ENCODE measurements around the gene GBP5. TPM values are rescaled to one million over a fixed set of nuclear protein-coding genes. Genes with fewer than 3 reads are reported as not detected.

GBP5 gene
- polyA plus RNA-seq, 2 of the 4 experiments (the other 2 are of a cell fraction), result 0.04 TPM; not detected in 1

GRCh38 chr1:89270423-89270822 is 2.2 kb downstream of the GBP5 start:
- Histone ChIP-seq H3K27ac (no peak overlapping the region), H3K4me3 (no peak overlapping the region), H3K4me1 (no peaks in the 10 kb centered on the region), H3K4me2 (no peak overlapping the region), H3K9me3 (no peaks in the 10 kb centered on the region)
- FAIRE-seq (no peak), ATAC-seq (no peak), DNase-seq (ENCODE audit: low read depth in 1 of 2, low spot score in 1 of 2) (no peak)
- 61% methylated on average over 1 of the region's 1 CpG for WGBS (ENCODE audit: missing lambda C conversion rate)
- TF ChIP-seq FOSL2 (IDR thresholded peaks at IDR 0.05) (no peak), FOSL2 (CRISPR knock-in tag; IDR thresholded peaks at IDR 0.05) (no peak), HDAC2 (IDR thresholded peaks at IDR 0.05) (no peak), NR3C1 (IDR thresholded peaks at IDR 0.05) (no peak), EHMT2 (IDR thresholded peaks at IDR 0.05; ENCODE audit: low read depth) (no peak), ESRRA (IDR thresholded peaks at IDR 0.05; ENCODE audit: borderline replicate concordance, low read length) (no peak), HOXB5 (CRISPR knock-in tag; IDR thresholded peaks at IDR 0.05) (no peak), TP53 (CRISPR knock-in tag; IDR thresholded peaks at IDR 0.05) (no peak), BHLHE40 (IDR thresholded peaks at IDR 0.05; ENCODE audit: low read depth, low read length) (no peak), JUNB (IDR thresholded peaks at IDR 0.05) (no peak), KDM1A (IDR thresholded peaks at IDR 0.05; ENCODE audit: low read depth) (no peak), CEBPB (IDR thresholded peaks at IDR 0.05) (no peak), RNF2 (IDR thresholded peaks at IDR 0.05; ENCODE audit: borderline replicate concordance, low read depth) (no peak), E2F6 (IDR thresholded peaks at IDR 0.05; ENCODE audit: borderline replicate concordance, low read depth) (no peak)
- POLR2A ChIA-PET, result no interaction called here
- CTCF ChIA-PET, result interaction anchor here (1.0 kb wide), 1 partner anchor 286 kb away, joined by 4 read pairs; no protein-coding TSS in a partner anchor

- DNase-seq (ENCODE audit: low read depth in 1 of 2, low spot score in 1 of 2), result no peak
- Histone ChIP-seq H3K4me2 (no peak overlapping the region), H3K4me3 (no peak overlapping the region), H3K4me1 (no peaks in the 10 kb centered on the region), H3K27ac (no peak overlapping the region), H3K9me3 (no peaks in the 10 kb centered on the region)
- ATAC-seq, result no peak
- ChIA-PET CTCF (no interaction called here), POLR2A (no interaction called here)
- WGBS (ENCODE audit: missing lambda C conversion rate), result 60% methylated on average over 5 of the region's 5 CpGs
- TF ChIP-seq PBX3 (IDR thresholded peaks at IDR 0.05), result no peak
- no peak for TF ChIP-seq SREBF2 (IDR thresholded peaks at IDR 0.05)
- no peak for TF ChIP-seq KDM5A (IDR thresholded peaks at IDR 0.05)
- TF ChIP-seq HES2 (IDR thresholded peaks at IDR 0.05), result no peak
- TF ChIP-seq USF2 (IDR thresholded peaks at IDR 0.05), result no peak
- no peak for TF ChIP-seq KDM1A (IDR thresholded peaks at IDR 0.05; ENCODE audit: low read depth)
- no peak for TF ChIP-seq RARB (CRISPR knock-in tag; IDR thresholded peaks at IDR 0.05)
- TF ChIP-seq CBX2 (IDR thresholded peaks at IDR 0.05; ENCODE audit: borderline replicate concordance, low read depth), result no peak
- TF ChIP-seq ELK1 (IDR thresholded peaks at IDR 0.05; ENCODE audit: low read depth, low read length), result no peak
- TF ChIP-seq FOXS1 (CRISPR knock-in tag; IDR thresholded peaks at IDR 0.05), result no peak
- no peak for TF ChIP-seq NFE2L2 (conservative IDR thresholded peaks at IDR 0.05; ENCODE audit: low read length)
- no peak for TF ChIP-seq SMC3 (IDR thresholded peaks at IDR 0.05)
- no peak for TF ChIP-seq E2F6 (IDR thresholded peaks at IDR 0.05; ENCODE audit: borderline replicate concordance, low read depth)
- FAIRE-seq, result no peak
These were observed 3.4 kb downstream of the GBP5 start for GRCh38 chr1:89269277-89269676.

Measured in A549 (cell line).